LNCAP (cell line): ENCODE results near the gene CLN5.

Experiments
- TF ChIP-seq, protein P1 (sequence below): fragments of 450-650 bp; IDR thresholded peaks from 2 replicates; pipeline ENCODE4 v1.5.1; 2017; ENCODE audit warnings: mild to moderate bottlenecking

The CLN5 gene

DNA sequence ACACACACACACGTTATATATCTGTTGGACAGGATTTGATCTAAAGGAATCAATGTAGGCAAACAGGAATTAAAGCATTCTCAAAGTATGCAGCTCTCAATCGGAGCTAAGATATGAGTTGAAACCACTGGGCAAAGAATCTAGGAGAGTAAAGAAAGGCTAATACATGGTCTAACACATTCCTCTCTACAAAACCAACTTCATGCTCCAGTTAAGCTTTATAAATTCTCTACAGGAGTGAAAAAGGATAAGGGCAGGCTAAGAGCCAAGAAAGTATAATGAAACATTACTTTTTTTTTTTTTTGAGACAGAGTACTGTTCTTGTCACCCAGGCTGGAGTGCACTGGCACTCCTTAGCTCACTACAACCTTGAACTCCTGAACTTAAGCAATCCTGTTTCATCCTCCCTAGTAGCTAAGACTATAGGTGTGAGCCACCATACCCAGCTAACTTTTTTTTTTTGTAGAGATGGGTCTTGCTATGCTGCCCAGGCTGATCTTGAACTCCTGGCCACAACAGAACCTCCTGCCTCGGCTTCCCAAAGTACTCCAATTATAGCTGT, 24.5 kb downstream of the CLN5 start:
- TF ChIP-seq, protein P1, sequence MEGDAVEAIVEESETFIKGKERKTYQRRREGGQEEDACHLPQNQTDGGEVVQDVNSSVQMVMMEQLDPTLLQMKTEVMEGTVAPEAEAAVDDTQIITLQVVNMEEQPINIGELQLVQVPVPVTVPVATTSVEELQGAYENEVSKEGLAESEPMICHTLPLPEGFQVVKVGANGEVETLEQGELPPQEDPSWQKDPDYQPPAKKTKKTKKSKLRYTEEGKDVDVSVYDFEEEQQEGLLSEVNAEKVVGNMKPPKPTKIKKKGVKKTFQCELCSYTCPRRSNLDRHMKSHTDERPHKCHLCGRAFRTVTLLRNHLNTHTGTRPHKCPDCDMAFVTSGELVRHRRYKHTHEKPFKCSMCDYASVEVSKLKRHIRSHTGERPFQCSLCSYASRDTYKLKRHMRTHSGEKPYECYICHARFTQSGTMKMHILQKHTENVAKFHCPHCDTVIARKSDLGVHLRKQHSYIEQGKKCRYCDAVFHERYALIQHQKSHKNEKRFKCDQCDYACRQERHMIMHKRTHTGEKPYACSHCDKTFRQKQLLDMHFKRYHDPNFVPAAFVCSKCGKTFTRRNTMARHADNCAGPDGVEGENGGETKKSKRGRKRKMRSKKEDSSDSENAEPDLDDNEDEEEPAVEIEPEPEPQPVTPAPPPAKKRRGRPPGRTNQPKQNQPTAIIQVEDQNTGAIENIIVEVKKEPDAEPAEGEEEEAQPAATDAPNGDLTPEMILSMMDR = no peak

DNA sequence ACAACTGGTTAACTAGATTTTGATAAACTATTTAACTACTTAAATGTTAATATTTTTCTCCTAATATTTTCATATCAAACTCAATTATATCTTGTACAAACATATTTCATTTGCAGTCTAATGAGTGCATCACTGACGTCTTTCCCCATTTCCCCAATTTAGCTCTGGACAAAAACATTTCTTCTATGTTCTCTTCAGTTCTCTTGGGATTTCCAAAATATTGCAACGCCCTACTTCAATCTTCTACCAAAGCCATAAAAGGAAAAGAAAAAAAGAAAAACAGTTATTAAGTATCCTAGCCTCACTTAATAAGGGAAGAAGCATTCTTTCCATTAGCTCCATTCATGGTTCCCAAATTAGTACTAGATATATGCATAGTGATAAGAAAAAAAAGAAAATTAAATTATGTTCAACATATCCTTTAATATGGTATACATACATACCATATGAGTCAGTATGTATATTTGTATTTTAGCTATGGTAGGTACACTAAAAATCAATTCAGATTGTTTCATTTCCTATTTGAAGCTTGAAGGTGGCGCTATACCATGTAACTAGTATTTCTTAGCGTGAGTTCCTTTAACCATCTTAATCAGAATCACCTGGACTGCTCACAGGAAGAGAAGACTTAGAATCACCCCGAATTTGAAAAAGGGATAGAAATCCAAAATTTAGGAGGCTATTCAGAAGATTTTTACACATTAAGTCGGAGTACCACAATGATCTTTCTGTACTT, 25.2 kb downstream of the CLN5 start:
- TF ChIP-seq, protein P1 = no peak; the same call in 1 of the 2 replicates

DNA sequence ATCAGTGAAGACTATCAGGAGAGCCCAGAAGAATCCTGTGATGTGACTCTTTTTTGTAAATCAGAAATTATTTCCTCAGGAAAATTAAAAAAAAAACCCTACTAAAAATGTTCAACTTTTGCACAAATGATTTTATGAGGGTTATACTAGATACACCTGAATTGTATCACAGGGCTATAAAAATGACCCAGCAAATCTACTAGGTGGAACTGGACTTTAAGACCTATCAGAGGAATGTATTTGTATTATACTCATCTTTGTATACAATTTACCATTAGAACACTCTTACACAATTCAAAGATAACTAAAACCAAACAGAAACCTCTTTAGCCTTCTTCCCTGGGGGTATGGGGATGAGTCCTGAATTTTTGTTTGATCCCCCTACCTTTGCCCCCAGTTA, 27.9 kb downstream of the CLN5 start:
- TF ChIP-seq, protein P1 = no peak

DNA sequence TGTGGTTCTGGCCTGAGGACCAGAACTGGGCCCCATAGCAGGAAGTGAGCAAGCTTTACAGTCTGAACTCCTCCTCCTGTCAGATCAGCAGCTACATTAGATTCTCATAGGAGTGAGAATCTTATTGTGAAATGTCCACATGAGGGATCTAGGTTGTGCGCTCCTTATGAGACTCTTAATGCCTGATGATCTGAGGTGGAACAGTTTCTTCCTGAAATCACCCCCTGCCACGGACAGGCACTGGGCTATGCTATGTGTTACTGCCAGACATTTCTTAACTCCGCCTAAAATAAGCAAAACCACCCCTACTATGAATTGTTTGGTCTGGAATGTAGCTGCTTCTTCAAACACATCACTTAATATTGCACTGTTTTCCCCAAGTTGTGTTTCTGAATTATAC, 30.5 kb downstream of the CLN5 start:
- TF ChIP-seq, protein P1 = no peak

DNA sequence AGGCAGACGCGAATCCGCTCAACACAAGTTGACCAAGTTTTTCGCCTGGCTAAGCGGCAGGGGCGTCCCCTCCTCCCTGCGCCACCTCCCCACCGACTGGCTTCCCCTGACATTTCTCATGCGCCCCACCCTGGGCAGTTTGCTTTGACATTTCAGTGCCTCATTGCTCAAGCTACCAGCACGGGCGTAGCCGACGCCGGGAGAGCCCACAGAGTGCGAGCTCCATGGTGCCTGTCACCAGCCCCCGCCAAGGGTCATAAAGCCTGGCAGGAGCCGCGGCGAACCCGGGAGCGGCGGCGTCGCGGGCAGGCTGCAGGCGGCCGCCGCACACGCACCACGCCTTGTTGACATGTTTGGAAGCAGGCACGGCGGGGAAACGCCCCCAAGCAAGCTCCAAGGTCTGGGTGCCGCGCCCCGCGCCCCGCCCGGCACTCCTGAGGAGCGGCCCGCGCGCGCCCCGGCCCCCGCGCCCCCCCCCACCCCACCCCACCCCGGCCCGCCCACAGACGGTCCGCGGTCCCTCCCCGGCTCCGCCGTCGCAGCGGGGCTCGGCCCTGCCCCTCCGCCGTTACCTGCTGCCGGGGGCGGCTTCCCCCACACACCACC, 34.5 kb downstream of the CLN5 start:
- TF ChIP-seq, protein P1 = no peak

DNA sequence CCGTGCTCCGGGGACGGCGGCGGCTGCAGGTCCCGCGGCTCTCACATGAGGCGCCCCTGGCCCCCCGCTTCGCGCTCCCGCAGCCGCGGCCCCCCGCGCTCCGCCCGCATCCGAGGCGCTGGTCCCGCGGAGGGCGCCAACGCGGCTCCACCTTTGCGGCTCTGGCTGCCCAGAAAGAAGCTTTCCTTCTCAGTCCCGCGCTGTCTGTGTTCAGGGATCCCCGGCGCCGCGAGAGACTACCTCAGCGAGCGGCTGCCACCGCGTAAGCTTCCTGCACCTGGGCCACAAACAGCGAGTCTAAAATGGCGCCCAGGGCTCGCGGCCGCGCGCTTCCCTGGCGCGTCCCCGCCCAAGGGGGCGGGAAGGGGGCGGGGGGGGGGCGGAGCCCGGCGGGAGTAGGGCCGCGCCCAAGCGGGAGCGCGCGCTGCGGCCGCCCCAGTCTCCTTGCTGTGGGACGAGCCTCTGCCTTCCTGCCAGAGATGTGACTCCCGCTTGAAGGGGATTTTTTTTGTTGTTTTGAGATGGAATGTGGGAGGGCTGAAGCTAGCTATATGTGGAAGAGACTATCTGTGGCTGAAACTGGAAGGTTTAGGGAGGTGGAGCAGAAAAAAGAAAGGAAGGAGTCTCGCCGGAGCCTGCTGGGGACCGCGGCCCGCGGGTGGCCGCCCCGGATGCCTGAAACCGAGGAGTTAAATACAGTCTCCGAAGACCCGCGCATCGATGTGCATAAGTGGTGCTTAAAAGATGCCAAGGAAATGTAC, 35.2 kb downstream of the CLN5 start, which contains the start of gene FBXL3:
Gene FBXL3 (minus strand): TSS at position 299 of the 761 bp plus-strand sequence. CDS start 5,299 bp downstream, outside the sequence.
- TF ChIP-seq, protein P1 = no peak

DNA sequence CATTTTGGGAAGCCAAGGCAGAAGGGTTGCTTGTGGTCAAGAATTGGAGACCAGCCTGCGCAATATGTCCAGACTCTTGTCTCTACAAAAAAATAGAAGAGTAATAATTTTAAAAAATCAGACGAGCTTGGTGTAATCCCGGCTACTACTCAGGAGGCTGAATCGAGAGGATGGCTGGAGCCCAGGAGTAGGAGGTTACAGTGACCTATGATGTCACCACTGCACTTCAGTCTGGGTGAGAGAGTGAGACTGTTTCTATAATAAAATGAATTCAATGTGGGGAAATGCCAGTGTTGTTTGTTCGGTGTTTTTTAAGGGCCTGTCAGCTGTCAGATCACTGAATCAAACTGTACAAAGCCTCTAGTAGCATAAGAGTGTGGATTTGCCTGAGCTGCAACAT, 36.3 kb downstream of the CLN5 start:
- TF ChIP-seq, protein P1 = no peak
